EH (cell line): ENCODE data around the gene TRIM33.

ENCODE experiments used
- DNase-seq: peaks from one replicate; pipeline ENCODE4 v3.0.0-alpha.2; 2015; ENCODE audit warnings: low read depth

Gene TRIM33

GRCh38 chr1:114511032-114511785, at the start of gene TRIM33:
Gene TRIM33, minus strand, starts transcription at chr1:114511203. Its CDS starts 127 bp downstream, at chr1:114511076.
- peak; percentile 90 for DNase-seq

- DNase-seq = no peak
Measured at GRCh38 chr1:114559356-114559755, 48.4 kb upstream of the TRIM33 start.

- DNase-seq = peak; percentile 7
Measured at GRCh38 chr1:114558544-114558943, 47.5 kb upstream of the TRIM33 start.

- DNase-seq = no peak
Measured at GRCh38 chr1:114554577-114554976, 43.6 kb upstream of the TRIM33 start.

- no peak for DNase-seq
Measured at GRCh38 chr1:114552106-114552639, 41.2 kb upstream of the TRIM33 start.

GRCh38 chr1:114551400-114551799, 40.4 kb upstream of the TRIM33 start:
- peak; percentile 2 for DNase-seq

- no peak for DNase-seq
Measured at GRCh38 chr1:114550336-114550735, 39.3 kb upstream of the TRIM33 start.

GRCh38 chr1:114549137-114549536, 38.1 kb upstream of the TRIM33 start:
- no peak for DNase-seq

GRCh38 chr1:114547076-114547475, 36.1 kb upstream of the TRIM33 start:
- DNase-seq = no peak

GRCh38 chr1:114545796-114546195, 34.8 kb upstream of the TRIM33 start:
- no peak for DNase-seq

- no peak for DNase-seq
Measured at GRCh38 chr1:114545315-114545714, 34.3 kb upstream of the TRIM33 start.

- DNase-seq = no peak
Measured at GRCh38 chr1:114540821-114541220, 29.8 kb upstream of the TRIM33 start.

GRCh38 chr1:114540272-114540671, 29.3 kb upstream of the TRIM33 start:
- DNase-seq = peak; percentile 3

- DNase-seq = no peak
Measured at GRCh38 chr1:114536043-114536442, 25.0 kb upstream of the TRIM33 start.

- no peak for DNase-seq
Measured at GRCh38 chr1:114535401-114535800, 24.4 kb upstream of the TRIM33 start.

GRCh38 chr1:114531094-114531493, 20.1 kb upstream of the TRIM33 start:
- DNase-seq = no peak

- no peak for DNase-seq
Measured at GRCh38 chr1:114530224-114530623, 19.2 kb upstream of the TRIM33 start.

GRCh38 chr1:114524944-114525343, 13.9 kb upstream of the TRIM33 start:
- no peak for DNase-seq

GRCh38 chr1:114522264-114522575, 11.2 kb upstream of the TRIM33 start:
- DNase-seq = no peak

GRCh38 chr1:114521396-114522263, 10.6 kb upstream of the TRIM33 start:
- DNase-seq = no peak

GRCh38 chr1:114517348-114517747, 6.3 kb upstream of the TRIM33 start:
- DNase-seq = peak; percentile 14

GRCh38 chr1:114512595-114513280, 1.7 kb upstream of the TRIM33 start:
- no peak for DNase-seq
